SU-DHL-6 (cell line): ENCODE data around the gene COX6B2.
"Not testable (repeated sequence)": the region's sequence is repeated elsewhere in the genome, so short reads cannot be mapped to it uniquely, and the experiment has no call there.

Source experiments
- H2AFZ ChIP-seq: fragments of 200-600 bp; sonication (generic); 2 replicates; pipeline ENCODE4 v1.6.1; 2014; ENCODE audit warnings: low read depth, mild to moderate bottlenecking, moderate library complexity, mixed read lengths, antibody characterized with exemption, low read length; ENCODE audit not compliant: severe bottlenecking
- H3F3A ChIP-seq: fragments of 200-600 bp; shearing (Covaris generic); 2 replicates; pipeline ENCODE4 v1.6.0; 2016; ENCODE audit warnings: antibody characterized with exemption, mild to moderate bottlenecking; ENCODE audit not compliant: insufficient read depth
- H3K27ac ChIP-seq: fragments of 200-600 bp; sonication (generic); 2 replicates; pipeline ENCODE4 v1.5.1; 2016; ENCODE audit warnings: low read depth, mild to moderate bottlenecking, low read length, moderate library complexity, mixed read lengths
- H3K27me3 ChIP-seq: fragments of 200-600 bp; sonication (generic), shearing (Covaris generic); 2 replicates; pipeline ENCODE4 v1.6.0; 2014; ENCODE audit warnings: mild to moderate bottlenecking, low read length
- H3K36me3 ChIP-seq: fragments of 200-600 bp; sonication (generic); 2 replicates; pipeline ENCODE4 v1.6.1; 2014; ENCODE audit warnings: mild to moderate bottlenecking, low read length, mixed read lengths
- H3K4me2 ChIP-seq: fragments of 300-600, 200-600 bp; shearing (Covaris generic), sonication (generic); 2 replicates; pipeline ENCODE4 v1.6.0; 2014; ENCODE audit warnings: low read length, low read depth, mild to moderate bottlenecking; ENCODE audit not compliant: poor library complexity, severe bottlenecking
- H3K4me3 ChIP-seq: fragments of 200-600 bp; sonication (generic); 2 replicates; pipeline ENCODE4 v1.5.1; 2014; ENCODE audit warnings: antibody characterized with exemption, low read length, mild to moderate bottlenecking, mixed read lengths; ENCODE audit not compliant: insufficient read depth, poor library complexity, severe bottlenecking
- H3K79me2 ChIP-seq: fragments of 200-600 bp; sonication (generic); 2 replicates; pipeline ENCODE4 v1.6.1; 2014; ENCODE audit warnings: mild to moderate bottlenecking, low read length, moderate library complexity; ENCODE audit not compliant: insufficient read depth
- H3K9ac ChIP-seq: fragments of 200-600 bp; sonication (generic); 2 replicates; pipeline ENCODE4 v1.7.0; 2014; ENCODE audit warnings: mild to moderate bottlenecking, low read length
- H3K9me2 ChIP-seq: fragments of 200-600 bp; sonication (generic); replicated peaks from 2 replicates; pipeline ENCODE4 v1.6.1; 2014; ENCODE audit warnings: low read length; ENCODE audit not compliant: insufficient read depth
- H3K9me3 ChIP-seq: fragments of 200-600 bp; sonication (generic); 2 replicates; pipeline ENCODE4 v1.6.1; 2014; ENCODE audit warnings: low read length, mixed read lengths; ENCODE audit not compliant: insufficient read depth
- H4K20me1 ChIP-seq: fragments of 200-600 bp; sonication (generic); 2 replicates; pipeline ENCODE4 v1.6.1; 2014; ENCODE audit warnings: low read depth, mild to moderate bottlenecking, antibody characterized with exemption, low read length, moderate library complexity, mixed read lengths
- EZH2phosphoT487 ChIP-seq: fragments of 200-600 bp; sonication (generic), shearing (Covaris generic); conservative IDR thresholded peaks from 2 replicates; pipeline ENCODE4 v1.6.1; 2018; ENCODE audit warnings: mild to moderate bottlenecking, antibody characterized with exemption, low read length, moderate library complexity, mixed read lengths
- TF ChIP-seq, protein P1 (sequence below): fragments of 200-600 bp; sonication (generic); IDR thresholded peaks from one replicate; pipeline ENCODE4 v1.5.1; 2017; ENCODE audit warnings: antibody characterized with exemption, mild to moderate bottlenecking, low read length, moderate library complexity; ENCODE audit not compliant: insufficient read depth, poor library complexity, severe bottlenecking

COX6B2 gene, protein sequence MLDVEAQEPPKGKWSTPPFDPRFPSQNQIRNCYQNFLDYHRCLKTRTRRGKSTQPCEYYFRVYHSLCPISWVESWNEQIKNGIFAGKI

DNA sequence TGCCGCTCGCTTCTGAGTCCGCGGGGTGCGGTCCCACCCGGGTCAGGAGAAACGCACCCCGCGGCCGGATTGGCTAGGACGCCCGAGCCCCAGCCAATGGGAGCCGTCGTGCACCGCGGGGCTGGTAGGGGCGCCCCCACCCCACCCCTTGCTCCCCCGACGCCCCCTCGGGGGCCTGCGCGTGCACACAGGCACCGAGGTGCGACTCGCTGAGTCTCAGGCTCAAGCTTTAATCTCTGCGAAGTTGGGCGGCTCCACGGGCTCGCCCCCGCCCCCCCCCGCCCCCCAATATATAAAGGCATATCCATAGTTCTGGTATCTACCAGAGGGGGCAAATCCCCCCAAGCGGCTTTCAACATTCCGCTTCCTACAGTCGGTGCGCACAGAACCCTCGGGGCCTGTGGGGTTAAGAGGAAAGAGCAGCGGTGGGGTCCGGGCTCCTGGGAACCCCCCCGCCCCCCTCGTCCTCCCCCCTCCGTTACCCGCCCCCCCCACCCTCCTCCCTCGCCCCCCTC lies at the start of gene COX6B2:
TSS of gene COX6B2 (minus strand) at position 22 of the 515 bp plus-strand sequence. CDS start 198 bp downstream, outside the sequence.
- TF ChIP-seq EZH2phosphoT487 = no peak
- TF ChIP-seq, protein P1, sequence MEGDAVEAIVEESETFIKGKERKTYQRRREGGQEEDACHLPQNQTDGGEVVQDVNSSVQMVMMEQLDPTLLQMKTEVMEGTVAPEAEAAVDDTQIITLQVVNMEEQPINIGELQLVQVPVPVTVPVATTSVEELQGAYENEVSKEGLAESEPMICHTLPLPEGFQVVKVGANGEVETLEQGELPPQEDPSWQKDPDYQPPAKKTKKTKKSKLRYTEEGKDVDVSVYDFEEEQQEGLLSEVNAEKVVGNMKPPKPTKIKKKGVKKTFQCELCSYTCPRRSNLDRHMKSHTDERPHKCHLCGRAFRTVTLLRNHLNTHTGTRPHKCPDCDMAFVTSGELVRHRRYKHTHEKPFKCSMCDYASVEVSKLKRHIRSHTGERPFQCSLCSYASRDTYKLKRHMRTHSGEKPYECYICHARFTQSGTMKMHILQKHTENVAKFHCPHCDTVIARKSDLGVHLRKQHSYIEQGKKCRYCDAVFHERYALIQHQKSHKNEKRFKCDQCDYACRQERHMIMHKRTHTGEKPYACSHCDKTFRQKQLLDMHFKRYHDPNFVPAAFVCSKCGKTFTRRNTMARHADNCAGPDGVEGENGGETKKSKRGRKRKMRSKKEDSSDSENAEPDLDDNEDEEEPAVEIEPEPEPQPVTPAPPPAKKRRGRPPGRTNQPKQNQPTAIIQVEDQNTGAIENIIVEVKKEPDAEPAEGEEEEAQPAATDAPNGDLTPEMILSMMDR = no peak
- no peak within 1 kb of the TSS for H2AFZ ChIP-seq
- no peaks in the 10 kb centered on the region for H3K79me2 ChIP-seq
- H3K27ac ChIP-seq = no peak within 1 kb of the TSS
- peak within 1 kb of the TSS; percentile 7 for H3K4me3 ChIP-seq
- H3K9ac ChIP-seq = 0 out of 2 replicates have a peak within 1 kb of the TSS, but pooled peaks have one; percentile 4
- no peaks in the 10 kb centered on the region for H3K27me3 ChIP-seq
- H4K20me1 ChIP-seq = no peaks in the 10 kb centered on the region
- no peaks in the 10 kb centered on the region for H3K9me3 ChIP-seq
- peak within 1 kb of the TSS; percentile 39 for H3K4me2 ChIP-seq
- H3K36me3 ChIP-seq = no peaks in the 10 kb centered on the region
- no peaks in the 10 kb centered on the region for H3K9me2 ChIP-seq
- H3F3A ChIP-seq = no peaks in the 10 kb centered on the region

DNA sequence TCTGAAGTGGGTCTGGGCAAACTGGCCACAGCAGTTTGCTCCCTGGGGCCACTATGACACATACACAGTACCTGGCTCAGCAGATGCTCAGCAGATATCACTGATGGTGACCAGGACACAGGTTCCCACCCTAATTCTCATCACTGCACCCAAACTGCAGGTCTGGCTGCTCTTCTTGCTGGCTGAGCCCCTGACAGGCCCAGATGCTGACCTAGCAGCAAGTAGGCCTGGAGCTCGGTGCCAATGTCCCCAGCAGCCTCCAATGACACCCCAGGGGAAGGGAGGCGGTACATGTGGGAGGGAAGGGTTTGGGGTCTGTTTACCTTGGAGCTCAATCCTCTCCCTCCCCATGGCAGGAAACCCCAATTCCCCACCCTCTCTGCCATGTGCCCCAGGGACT lies 48.0 kb upstream of the COX6B2 start:
- Histone ChIP-seq H3K9me2 (no peaks in the 10 kb centered on the region), H2AFZ (no peak overlapping the region), H3K27me3 (no peaks in the 10 kb centered on the region), H3F3A (peaks cover 35% of the 10 kb centered on the region), H3K4me2 (no peak overlapping the region), H3K9me3 (no peaks in the 10 kb centered on the region), H3K36me3 (peaks cover 34% of the 10 kb centered on the region), H3K4me3 (no peak overlapping the region), H4K20me1 (peaks cover 23% of the 10 kb centered on the region), H3K9ac (no peak overlapping the region), H3K27ac (no peak overlapping the region), H3K79me2 (peaks cover 22% of the 10 kb centered on the region)
- no peak for TF ChIP-seq EZH2phosphoT487
- TF ChIP-seq, protein P1 = no peak

GRCh38 chr19:55401390-55401789 lies 46.9 kb upstream of the COX6B2 start:
- H3K27ac ChIP-seq, H2AFZ ChIP-seq, H3K4me2 ChIP-seq, H3K9me3 ChIP-seq, H3K4me3 ChIP-seq, H3K9ac ChIP-seq, H3K9me2 ChIP-seq, H3K27me3 ChIP-seq: not testable (repeated sequence)
- Histone ChIP-seq H3F3A (peaks cover 35% of the 10 kb centered on the region), H3K36me3 (peaks cover 29% of the 10 kb centered on the region), H4K20me1 (peaks cover 21% of the 10 kb centered on the region), H3K79me2 (peaks cover 12% of the 10 kb centered on the region)

DNA sequence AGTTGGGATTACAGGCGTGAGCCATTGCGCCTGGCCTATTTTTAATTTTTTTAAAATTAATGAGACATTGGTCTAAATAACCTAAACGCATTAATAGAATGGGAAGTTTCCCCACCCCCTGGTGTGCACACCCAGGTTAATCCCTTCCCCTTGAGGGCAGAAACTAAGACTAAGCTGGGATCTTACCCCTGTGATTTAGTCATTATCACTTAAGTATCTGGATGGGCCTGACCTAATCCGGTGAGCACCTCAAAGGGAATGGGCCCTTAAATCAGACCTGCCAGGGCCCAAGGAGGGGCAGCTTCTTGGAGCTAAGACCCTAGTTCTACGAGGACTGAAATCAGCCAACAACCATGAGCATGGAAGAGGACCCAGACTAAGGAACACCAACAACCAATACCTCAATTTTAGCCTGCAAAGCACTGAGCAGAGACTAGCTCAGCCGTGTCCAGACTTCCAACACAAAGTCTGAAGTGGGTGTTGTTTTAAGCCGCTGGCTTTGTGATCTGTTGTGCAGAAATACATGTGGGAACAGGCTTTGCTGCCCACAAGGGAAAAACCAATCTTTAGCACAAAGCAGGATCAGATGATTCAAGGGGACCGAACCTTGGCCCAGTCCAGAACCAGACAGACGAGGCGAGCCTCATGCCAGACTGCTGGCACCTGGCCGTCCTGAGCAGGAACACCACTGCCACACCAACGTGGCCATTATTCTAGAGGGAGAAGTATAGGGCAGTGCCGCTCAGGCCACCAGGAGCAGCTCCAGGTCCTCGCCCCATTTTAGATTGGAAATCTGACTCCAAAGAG lies 46.0 kb upstream of the COX6B2 start:
- peaks cover 3% of the 10 kb centered on the region for H3K79me2 ChIP-seq
- H2AFZ ChIP-seq = no peak overlapping the region
- H3K27ac ChIP-seq = 0 out of 2 replicates have a peak overlapping the region, but pooled peaks have one; percentile 7
- H3K36me3 ChIP-seq = peaks cover 20% of the 10 kb centered on the region
- no peaks in the 10 kb centered on the region for H3K9me3 ChIP-seq
- peaks cover 12% of the 10 kb centered on the region for H4K20me1 ChIP-seq
- H3K4me3 ChIP-seq = no peak overlapping the region
- peaks cover 35% of the 10 kb centered on the region for H3F3A ChIP-seq
- TF ChIP-seq, protein P1 = no peak
- no peak for TF ChIP-seq EZH2phosphoT487
- no peaks in the 10 kb centered on the region for H3K27me3 ChIP-seq
- H3K9ac ChIP-seq = no peak overlapping the region
- H3K4me2 ChIP-seq = no peak overlapping the region
- H3K9me2 ChIP-seq = no peaks in the 10 kb centered on the region
